Measurements from ENCODE around the gene ADAMTS17. TPM values are rescaled to one million over a fixed set of nuclear protein-coding genes. Genes with fewer than 3 reads are reported as not detected.

ADAMTS17 gene
- total RNA-seq, 4 donors from 2014 or later = 5.0 to 16.2 (median 11.6) TPM

- DNase-seq = no peak
- Histone ChIP-seq H3K4me1 (peaks cover 0 to 7% of the 10 kb centered on the region in 2 donors), H3K4me3 (no peak overlapping the region), H3K9me3 (no peaks in the 10 kb centered on the region), H3K36me3 (no peaks in the 10 kb centered on the region), H3K27ac (no peak overlapping the region), H3K27me3 (no peaks in the 10 kb centered on the region)
- in situ Hi-C loops (cut with MboI; ENCODE audit: low sequenced_read_pairs in 4 of 4) (no loop called here), intact Hi-C loops (cut with DNase I; ENCODE audit: low total_unique reads) (no loop called here)
- TF ChIP-seq, protein P1, sequence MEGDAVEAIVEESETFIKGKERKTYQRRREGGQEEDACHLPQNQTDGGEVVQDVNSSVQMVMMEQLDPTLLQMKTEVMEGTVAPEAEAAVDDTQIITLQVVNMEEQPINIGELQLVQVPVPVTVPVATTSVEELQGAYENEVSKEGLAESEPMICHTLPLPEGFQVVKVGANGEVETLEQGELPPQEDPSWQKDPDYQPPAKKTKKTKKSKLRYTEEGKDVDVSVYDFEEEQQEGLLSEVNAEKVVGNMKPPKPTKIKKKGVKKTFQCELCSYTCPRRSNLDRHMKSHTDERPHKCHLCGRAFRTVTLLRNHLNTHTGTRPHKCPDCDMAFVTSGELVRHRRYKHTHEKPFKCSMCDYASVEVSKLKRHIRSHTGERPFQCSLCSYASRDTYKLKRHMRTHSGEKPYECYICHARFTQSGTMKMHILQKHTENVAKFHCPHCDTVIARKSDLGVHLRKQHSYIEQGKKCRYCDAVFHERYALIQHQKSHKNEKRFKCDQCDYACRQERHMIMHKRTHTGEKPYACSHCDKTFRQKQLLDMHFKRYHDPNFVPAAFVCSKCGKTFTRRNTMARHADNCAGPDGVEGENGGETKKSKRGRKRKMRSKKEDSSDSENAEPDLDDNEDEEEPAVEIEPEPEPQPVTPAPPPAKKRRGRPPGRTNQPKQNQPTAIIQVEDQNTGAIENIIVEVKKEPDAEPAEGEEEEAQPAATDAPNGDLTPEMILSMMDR (IDR thresholded peaks at IDR 0.05 in 4 of 5, conservative IDR thresholded peaks at IDR 0.05 in 1 of 5) = no peak
- no peak for TF ChIP-seq POLR2A (IDR thresholded peaks at IDR 0.05)
- ATAC-seq = no peak
Measured at GRCh38 chr15:99983886-99984286, 357.9 kb downstream of the ADAMTS17 start.

- H3K27me3 ChIP-seq = no peaks in the 10 kb centered on the region
- no peaks in the 10 kb centered on the region for H3K9me3 ChIP-seq
- intact Hi-C loops (cut with DNase I; ENCODE audit: low total_unique reads) (no loop called here), in situ Hi-C loops (cut with MboI; ENCODE audit: low sequenced_read_pairs in 4 of 4) (no loop called here)
- no peak for TF ChIP-seq POLR2A (IDR thresholded peaks at IDR 0.05)
- TF ChIP-seq, protein P1 (IDR thresholded peaks at IDR 0.05 in 4 of 5, conservative IDR thresholded peaks at IDR 0.05 in 1 of 5) = no peak
- no peaks in the 10 kb centered on the region for H3K36me3 ChIP-seq
- peaks cover 0 to 7% of the 10 kb centered on the region in 2 donors for H3K4me1 ChIP-seq
- DNase-seq (no peak), ATAC-seq (no peak)
- H3K4me3 ChIP-seq = no peak overlapping the region
- H3K27ac ChIP-seq = no peak overlapping the region
Measured at GRCh38 chr15:99983171-99983885, 358.4 kb downstream of the ADAMTS17 start.

GRCh38 chr15:99982662-99983061, 359.1 kb downstream of the ADAMTS17 start:
- H3K27ac ChIP-seq = no peak overlapping the region

GRCh38 chr15:99981839-99982658, 359.7 kb downstream of the ADAMTS17 start:
- H3K27ac ChIP-seq = no peak overlapping the region
- DNase-seq (no peak), ATAC-seq (no peak)
- no peaks in the 10 kb centered on the region for H3K36me3 ChIP-seq
- TF ChIP-seq, protein P1 (IDR thresholded peaks at IDR 0.05 in 4 of 5, conservative IDR thresholded peaks at IDR 0.05 in 1 of 5) = no peak
- TF ChIP-seq POLR2A (IDR thresholded peaks at IDR 0.05) = no peak
- H3K4me1 ChIP-seq = peaks cover 0 to 7% of the 10 kb centered on the region in 2 donors
- intact Hi-C loops (cut with DNase I; ENCODE audit: low total_unique reads) = no loop called here
- no peak overlapping the region for H3K4me3 ChIP-seq
- in situ Hi-C loops (cut with MboI; ENCODE audit: low sequenced_read_pairs in 4 of 4) = no loop called here
- no peaks in the 10 kb centered on the region for H3K27me3 ChIP-seq
- no peaks in the 10 kb centered on the region for H3K9me3 ChIP-seq

More at GRCh38 chr15:99982662-99983061, 359.1 kb downstream of the ADAMTS17 start:
- no peak for DNase-seq
- Histone ChIP-seq H3K4me1 (peaks cover 0 to 7% of the 10 kb centered on the region in 2 donors), H3K27me3 (no peaks in the 10 kb centered on the region), H3K4me3 (no peak overlapping the region), H3K36me3 (no peaks in the 10 kb centered on the region), H3K9me3 (no peaks in the 10 kb centered on the region)
- TF ChIP-seq, protein P1 (IDR thresholded peaks at IDR 0.05 in 4 of 5, conservative IDR thresholded peaks at IDR 0.05 in 1 of 5) = no peak
- no peak for TF ChIP-seq POLR2A (IDR thresholded peaks at IDR 0.05)
- in situ Hi-C loops (cut with MboI; ENCODE audit: low sequenced_read_pairs in 4 of 4) = no loop called here
- ATAC-seq = no peak
- intact Hi-C loops (cut with DNase I; ENCODE audit: low total_unique reads) = no loop called here
